ENCODE measurements around the gene PRKG1. TPM values are rescaled to one million over a fixed set of nuclear protein-coding genes. Genes with fewer than 3 reads are reported as not detected.

Gene PRKG1
- total RNA-seq, 1 experiment from 2014 or later: 16.5 TPM

DNA sequence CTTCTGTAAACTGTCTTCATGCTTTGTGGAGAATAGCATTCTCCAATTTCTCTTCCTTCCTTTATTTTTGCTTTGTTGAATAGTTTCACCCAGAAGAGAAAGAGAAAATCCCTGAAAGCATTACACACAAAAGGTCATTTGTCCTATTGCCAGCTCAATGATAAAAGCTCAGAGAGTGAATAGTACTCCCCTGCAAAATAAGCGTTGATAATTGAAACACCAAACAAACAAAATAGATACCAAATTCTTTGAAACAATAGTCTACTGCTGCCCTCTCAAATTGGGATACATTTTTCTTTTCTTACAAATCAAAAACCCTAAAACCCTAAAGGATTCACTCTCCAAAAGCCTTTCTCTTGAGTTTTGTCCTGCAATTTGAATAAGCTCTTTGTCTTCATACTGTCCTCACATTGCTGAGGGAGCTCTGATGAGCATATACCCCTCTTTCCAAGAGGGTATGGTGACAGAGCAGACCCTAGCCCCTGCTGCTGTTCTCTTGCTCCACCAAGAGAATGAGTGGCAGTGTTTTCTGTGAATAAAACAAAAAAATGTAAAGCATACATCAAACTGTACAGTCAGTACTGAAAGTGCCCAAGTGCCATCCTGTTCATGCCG lies 490.7 kb downstream of the PRKG1 start (continued):
- TF ChIP-seq, protein P1, sequence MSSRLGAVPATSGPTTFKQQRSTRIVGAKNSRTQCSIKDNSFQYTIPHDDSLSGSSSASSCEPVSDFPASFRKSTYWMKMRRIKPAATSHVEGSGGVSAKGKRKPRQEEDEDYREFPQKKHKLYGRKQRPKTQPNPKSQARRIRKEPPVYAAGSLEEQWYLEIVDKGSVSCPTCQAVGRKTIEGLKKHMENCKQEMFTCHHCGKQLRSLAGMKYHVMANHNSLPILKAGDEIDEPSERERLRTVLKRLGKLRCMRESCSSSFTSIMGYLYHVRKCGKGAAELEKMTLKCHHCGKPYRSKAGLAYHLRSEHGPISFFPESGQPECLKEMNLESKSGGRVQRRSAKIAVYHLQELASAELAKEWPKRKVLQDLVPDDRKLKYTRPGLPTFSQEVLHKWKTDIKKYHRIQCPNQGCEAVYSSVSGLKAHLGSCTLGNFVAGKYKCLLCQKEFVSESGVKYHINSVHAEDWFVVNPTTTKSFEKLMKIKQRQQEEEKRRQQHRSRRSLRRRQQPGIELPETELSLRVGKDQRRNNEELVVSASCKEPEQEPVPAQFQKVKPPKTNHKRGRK (CRISPR knock-in tag; IDR thresholded peaks at IDR 0.05; ENCODE audit: borderline replicate concordance): no peak
- TF ChIP-seq ZNF423 (CRISPR knock-in tag; IDR thresholded peaks at IDR 0.05): no peak
- TF ChIP-seq, protein P2, sequence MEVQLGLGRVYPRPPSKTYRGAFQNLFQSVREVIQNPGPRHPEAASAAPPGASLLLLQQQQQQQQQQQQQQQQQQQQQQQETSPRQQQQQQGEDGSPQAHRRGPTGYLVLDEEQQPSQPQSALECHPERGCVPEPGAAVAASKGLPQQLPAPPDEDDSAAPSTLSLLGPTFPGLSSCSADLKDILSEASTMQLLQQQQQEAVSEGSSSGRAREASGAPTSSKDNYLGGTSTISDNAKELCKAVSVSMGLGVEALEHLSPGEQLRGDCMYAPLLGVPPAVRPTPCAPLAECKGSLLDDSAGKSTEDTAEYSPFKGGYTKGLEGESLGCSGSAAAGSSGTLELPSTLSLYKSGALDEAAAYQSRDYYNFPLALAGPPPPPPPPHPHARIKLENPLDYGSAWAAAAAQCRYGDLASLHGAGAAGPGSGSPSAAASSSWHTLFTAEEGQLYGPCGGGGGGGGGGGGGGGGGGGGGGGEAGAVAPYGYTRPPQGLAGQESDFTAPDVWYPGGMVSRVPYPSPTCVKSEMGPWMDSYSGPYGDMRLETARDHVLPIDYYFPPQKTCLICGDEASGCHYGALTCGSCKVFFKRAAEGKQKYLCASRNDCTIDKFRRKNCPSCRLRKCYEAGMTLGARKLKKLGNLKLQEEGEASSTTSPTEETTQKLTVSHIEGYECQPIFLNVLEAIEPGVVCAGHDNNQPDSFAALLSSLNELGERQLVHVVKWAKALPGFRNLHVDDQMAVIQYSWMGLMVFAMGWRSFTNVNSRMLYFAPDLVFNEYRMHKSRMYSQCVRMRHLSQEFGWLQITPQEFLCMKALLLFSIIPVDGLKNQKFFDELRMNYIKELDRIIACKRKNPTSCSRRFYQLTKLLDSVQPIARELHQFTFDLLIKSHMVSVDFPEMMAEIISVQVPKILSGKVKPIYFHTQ (CRISPR knock-in tag; IDR thresholded peaks at IDR 0.05): no peak

GRCh38 chr10:51567271-51567670 lies 493.0 kb downstream of the PRKG1 start:
- no peaks in the 10 kb centered on the region for H3K36me3 Mint-ChIP-seq
- H3K9me3 Mint-ChIP-seq: no peaks in the 10 kb centered on the region

More at GRCh38 chr10:51567271-51567670, 493.0 kb downstream of the PRKG1 start:
- POLR2A ChIA-PET: no interaction called here
- H3K27me3 Mint-ChIP-seq (ENCODE audit: low read depth): no peaks in the 10 kb centered on the region
- H3K27ac Mint-ChIP-seq: no peak overlapping the region
- no peak for ATAC-seq
- CTCF ChIA-PET: no interaction called here
- H3K4me3 Mint-ChIP-seq: no peak overlapping the region
- no peak for DNase-seq (ENCODE audit: low spot score)
- H3K4me1 Mint-ChIP-seq: peaks cover 18% of the 10 kb centered on the region
- no peak for TF ChIP-seq SMAD4 (CRISPR knock-in tag; IDR thresholded peaks at IDR 0.05)
- TF ChIP-seq AFF4 (CRISPR knock-in tag; IDR thresholded peaks at IDR 0.05; ENCODE audit: borderline replicate concordance): no peak
- TF ChIP-seq, protein P3, sequence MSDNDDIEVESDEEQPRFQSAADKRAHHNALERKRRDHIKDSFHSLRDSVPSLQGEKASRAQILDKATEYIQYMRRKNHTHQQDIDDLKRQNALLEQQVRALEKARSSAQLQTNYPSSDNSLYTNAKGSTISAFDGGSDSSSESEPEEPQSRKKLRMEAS (CRISPR knock-in tag; IDR thresholded peaks at IDR 0.05): no peak
- no peak for TF ChIP-seq ZNF317 (CRISPR knock-in tag; IDR thresholded peaks at IDR 0.05; ENCODE audit: borderline replicate concordance, low read depth)
- no peak for TF ChIP-seq ZNF532 (CRISPR knock-in tag; IDR thresholded peaks at IDR 0.05; ENCODE audit: borderline replicate concordance)
- no peak for TF ChIP-seq CREB1 (CRISPR knock-in tag; IDR thresholded peaks at IDR 0.05)
- TF ChIP-seq E2F4 (CRISPR knock-in tag; IDR thresholded peaks at IDR 0.05; ENCODE audit: borderline replicate concordance, low read depth): no peak
- TF ChIP-seq, protein P4, sequence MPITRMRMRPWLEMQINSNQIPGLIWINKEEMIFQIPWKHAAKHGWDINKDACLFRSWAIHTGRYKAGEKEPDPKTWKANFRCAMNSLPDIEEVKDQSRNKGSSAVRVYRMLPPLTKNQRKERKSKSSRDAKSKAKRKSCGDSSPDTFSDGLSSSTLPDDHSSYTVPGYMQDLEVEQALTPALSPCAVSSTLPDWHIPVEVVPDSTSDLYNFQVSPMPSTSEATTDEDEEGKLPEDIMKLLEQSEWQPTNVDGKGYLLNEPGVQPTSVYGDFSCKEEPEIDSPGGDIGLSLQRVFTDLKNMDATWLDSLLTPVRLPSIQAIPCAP (CRISPR knock-in tag; IDR thresholded peaks at IDR 0.05): no peak
- TF ChIP-seq E2F5 (CRISPR knock-in tag; IDR thresholded peaks at IDR 0.05): no peak
- no peak for TF ChIP-seq HMGA2 (CRISPR knock-in tag; IDR thresholded peaks at IDR 0.05)
- TF ChIP-seq, protein P1 (CRISPR knock-in tag; IDR thresholded peaks at IDR 0.05; ENCODE audit: borderline replicate concordance): no peak

Data from WTC11 (cell line).